AG09319 (cell line): ENCODE data around the gene PITHD1.

Experiments
- DNase-seq: peaks from one replicate; pipeline ENCODE4 v3.0.0-alpha.2; 2010; ENCODE audit warnings: low read depth; ENCODE audit errors: extremely low read depth
- TF ChIP-seq, protein P1 (sequence below): IDR thresholded peaks from 2 replicates; pipeline ENCODE4 v1.5.1; 2011; ENCODE audit warnings: low read depth, mild to moderate bottlenecking, inconsistent platforms, low read length, moderate library complexity

PITHD1 gene

DNA sequence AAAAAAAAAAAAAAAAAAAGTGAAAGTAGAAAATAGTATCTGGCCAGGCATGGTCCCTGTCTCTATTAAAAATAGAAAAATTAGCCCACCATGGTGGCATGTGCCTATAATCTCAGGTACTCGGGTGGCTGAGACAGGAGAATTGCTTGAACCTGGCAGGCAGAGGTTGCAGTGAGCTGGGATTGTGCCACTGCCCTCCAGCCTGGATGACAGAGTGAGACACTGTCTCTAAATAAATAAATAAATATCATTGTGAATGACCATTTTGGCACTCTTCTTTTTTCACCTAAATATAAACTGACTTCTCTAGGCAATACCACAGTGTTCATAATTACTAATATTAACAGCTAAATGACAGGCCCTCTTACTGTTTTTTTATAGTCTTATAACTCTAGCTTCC lies 20.4 kb upstream of the PITHD1 start:
- DNase-seq = no peak
- TF ChIP-seq, protein P1, sequence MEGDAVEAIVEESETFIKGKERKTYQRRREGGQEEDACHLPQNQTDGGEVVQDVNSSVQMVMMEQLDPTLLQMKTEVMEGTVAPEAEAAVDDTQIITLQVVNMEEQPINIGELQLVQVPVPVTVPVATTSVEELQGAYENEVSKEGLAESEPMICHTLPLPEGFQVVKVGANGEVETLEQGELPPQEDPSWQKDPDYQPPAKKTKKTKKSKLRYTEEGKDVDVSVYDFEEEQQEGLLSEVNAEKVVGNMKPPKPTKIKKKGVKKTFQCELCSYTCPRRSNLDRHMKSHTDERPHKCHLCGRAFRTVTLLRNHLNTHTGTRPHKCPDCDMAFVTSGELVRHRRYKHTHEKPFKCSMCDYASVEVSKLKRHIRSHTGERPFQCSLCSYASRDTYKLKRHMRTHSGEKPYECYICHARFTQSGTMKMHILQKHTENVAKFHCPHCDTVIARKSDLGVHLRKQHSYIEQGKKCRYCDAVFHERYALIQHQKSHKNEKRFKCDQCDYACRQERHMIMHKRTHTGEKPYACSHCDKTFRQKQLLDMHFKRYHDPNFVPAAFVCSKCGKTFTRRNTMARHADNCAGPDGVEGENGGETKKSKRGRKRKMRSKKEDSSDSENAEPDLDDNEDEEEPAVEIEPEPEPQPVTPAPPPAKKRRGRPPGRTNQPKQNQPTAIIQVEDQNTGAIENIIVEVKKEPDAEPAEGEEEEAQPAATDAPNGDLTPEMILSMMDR = no peak

DNA sequence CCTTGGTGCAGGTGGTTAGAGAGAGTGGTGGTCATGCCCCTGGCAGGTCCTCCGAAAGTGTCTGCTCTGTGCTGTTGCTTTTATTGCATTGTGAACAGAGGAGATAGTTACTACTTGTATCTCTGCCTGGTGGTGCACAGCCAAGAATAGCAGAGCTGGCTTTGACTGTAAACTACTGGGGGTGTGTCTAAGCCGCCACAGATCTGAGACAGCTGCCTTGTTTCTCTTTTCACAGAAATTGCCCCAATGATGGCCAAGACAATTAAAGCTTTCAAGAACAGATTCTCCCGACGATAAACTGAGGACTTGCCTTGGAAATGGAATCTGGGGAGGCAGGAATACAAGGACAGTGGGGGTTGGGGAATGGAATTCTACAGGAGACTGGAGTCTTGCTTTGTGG lies 18.9 kb upstream of the PITHD1 start:
- TF ChIP-seq, protein P1 = no peak
- no peak for DNase-seq

DNA sequence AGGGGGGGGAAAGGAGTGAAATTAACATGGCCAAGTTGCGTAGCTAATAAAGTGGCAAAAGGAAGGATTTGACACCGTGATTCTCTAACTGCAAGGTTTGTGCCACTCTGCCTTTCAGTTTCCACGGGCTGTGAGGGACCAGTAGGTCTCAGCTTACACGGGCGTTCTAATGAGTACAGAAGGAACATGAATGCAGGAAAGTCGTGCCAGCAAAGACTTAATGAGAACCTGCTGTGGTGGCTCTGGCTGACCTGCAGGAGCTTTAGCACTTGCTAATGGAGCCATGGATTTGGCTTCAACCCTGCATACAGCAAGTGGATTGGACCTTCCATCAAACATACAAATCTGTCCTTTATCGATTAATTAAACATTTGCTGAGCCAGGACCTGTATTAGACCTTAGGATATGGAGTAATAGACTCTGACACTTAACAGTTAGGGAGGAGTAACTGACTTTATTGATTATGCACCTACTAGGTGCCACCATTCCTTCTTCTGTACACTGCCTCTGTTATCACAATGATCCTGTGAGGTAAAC lies 15.1 kb upstream of the PITHD1 start:
- peak; percentile 66 for DNase-seq
- TF ChIP-seq, protein P1 = no peak

DNA sequence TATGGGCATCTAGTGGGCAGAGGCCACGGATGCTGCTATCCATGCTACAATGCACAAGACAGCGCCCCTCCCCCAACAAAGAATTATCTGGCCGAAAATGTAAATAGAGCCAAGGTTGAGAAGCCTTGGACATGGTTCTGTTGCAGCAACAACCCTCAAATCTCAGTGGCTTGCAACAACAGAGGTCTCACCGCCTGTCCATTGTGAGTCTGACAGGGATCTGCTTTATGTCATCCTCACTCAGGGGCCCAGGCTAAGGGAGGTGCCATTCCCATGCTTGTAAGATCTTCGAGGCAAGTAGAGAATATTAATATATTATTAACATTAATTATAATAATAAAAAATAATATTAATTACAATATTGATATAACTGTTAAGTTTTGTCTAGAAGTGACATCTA lies 9.5 kb upstream of the PITHD1 start:
- TF ChIP-seq, protein P1 = no peak
- DNase-seq = no peak

DNA sequence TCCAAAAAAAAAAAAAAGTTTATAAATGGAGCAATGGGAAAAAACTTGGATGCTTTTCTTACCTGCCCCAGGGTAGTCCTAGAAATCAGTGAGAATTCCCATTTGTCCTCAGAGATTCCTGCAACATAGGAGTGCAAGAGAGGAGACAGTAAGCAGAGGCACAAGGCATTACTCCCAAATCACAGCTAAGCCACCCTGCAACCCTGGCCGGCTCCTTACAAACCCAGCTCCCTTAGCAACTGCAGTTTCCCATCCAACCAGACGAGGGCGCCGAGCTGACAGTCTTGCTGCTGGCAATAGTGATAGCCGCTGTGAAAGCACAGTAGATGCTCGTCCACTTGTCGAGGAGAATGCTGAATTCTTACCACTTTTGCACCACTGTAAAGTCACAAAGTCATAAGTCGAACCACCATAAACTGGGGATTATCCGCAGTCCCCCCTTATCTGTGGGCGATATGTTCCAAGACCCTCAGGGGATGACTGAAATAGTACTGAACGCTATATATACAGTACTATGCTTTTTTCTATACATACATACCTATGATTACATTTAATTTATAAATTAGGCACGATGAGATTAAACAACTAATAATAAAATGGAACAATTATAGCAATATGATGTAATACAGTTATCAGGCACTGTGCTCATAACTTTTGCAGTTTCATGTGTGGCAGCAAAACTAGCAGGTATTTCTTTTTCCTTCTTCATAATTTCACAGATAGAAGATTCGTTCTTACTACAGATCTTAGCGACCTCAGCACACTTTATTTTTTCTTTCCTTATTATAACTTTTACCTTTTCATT lies 6.0 kb upstream of the PITHD1 start:
- DNase-seq = peak; percentile 53
- TF ChIP-seq, protein P1 = peak; percentile 99

DNA sequence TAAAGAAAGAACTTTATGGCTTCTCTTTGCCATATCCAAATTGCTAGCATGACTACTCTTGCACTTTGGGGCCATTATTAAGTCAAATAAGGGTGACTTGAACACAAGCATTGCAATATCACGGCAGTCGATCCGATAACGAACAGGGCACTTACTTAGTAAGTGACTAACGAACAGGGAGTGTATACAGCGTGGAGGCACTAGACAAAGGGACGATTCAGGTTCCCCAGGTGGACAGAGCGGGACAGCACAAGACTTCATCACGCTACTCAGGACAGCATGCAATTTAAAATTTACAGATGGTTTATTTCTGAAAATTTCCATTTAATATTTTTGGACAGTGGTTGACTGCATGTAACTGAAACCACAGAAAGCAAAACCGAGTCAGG lies 5.4 kb upstream of the PITHD1 start:
- no peak for DNase-seq
- TF ChIP-seq, protein P1 = no peak

DNA sequence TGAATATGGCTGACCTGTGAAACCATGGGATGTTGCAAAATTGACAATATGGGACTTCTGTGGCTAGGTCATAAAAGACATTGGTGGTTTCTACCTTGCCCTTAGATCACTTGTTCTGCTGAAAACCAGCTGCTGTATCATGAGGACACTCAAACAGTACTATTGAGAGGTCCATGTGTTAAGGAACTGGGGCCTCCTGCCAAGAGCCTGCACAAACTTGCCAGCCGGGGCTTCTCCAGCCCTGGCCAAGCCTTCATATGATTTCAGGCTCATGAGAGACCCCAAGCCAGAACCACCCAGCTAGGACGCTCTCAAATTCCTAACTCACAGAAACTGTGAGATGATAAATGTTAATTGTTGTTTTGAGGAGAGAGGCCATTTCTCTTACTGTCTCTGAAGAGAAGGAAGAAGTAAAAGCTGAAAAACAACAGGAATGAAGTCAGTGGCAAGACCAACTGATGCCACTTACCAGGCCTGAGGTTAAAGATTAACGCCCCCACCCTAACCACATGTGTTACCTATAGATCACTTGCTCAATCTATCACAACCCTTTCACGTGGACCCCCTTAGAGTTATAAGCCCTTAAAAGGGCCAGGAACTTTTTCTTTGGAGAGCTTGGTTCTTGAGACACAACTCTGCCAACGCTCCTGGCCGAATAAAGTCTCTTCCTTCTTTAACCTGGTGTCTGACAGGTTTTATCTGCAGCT lies 3.9 kb upstream of the PITHD1 start:
- no peak for DNase-seq
- TF ChIP-seq, protein P1 = no peak
